K562 (cell line): ENCODE measurements around the gene DENND5B. TPM values are rescaled to one million over a fixed set of nuclear protein-coding genes. Genes with fewer than 3 reads are reported as not detected.

ENCODE experiments used
- ATAC-seq: fragments of 200-7000 bp; cut with Tn5 transposase; 3 replicates; pipeline ENCODE4 v1.9.1; 2020; ENCODE audit warnings: moderate library complexity
- BruUV-seq: library from RNA; stranded (reverse); fragments of 400-500 nt; replicated peaks from 2 replicates; lab custom pipeline; 2021; lab: Mats Ljungman, UMichigan
- CTCF ChIA-PET: fragments of 300-600 bp; formaldehyde crosslinking; extraction: SDS; loops from one replicate; lab custom pipeline; 2021; ENCODE audit warnings: low intra/inter-chr PET ratio; lab: Yijun Ruan, JAX
- POLR2A ChIA-PET: fragments of 300-600, 350-650 bp; sonication (Branson Sonifier 250); formaldehyde crosslinking; extraction: SDS; loops from one replicate; lab custom pipeline; 2021; ENCODE audit warnings: antibody characterized with exemption, inconsistent platforms; lab: Yijun Ruan, JAX
- DNase-seq, 4 experiments: peaks; one replicate each; pipeline versions ENCODE4 v3.0.0 to v3.0.0-alpha.2; 2011 to 2018; ENCODE audit warnings: low spot score in 3 of 4, mixed read lengths in 3 of 4; ENCODE audit errors: extremely low read depth in 1 of 4
- FAIRE-seq: peaks from 2 replicates; lab custom pipeline; 2011; peaks lifted over from hg19 to GRCh38; lab: Jason Lieb, UNC
- H2AFZ ChIP-seq: 2 replicates; pipeline ENCODE4 v1.6.0; 2011; ENCODE audit warnings: low read depth, low read length, control low read depth, inconsistent platforms
- H3K27ac ChIP-seq: fragments of 200-600 bp; 3 replicates; pipeline ENCODE4 v1.8.0; 2011; ENCODE audit warnings: low read depth, mild to moderate bottlenecking, control low read depth, inconsistent platforms, low read length, moderate library complexity, mixed read lengths; ENCODE audit errors: extremely low read depth
- H3K27me3 ChIP-seq, 2 experiments: fragments of 300-600 bp in 1 of 2; 2 replicates in 1 of 2; 3 replicates in 1 of 2; pipeline versions ENCODE4 v1.6.0 to v1.8.0; 2011; ENCODE audit warnings: inconsistent platforms in 2 of 2, low read length in 2 of 2, mild to moderate bottlenecking in 1 of 2, mixed read lengths in 1 of 2, moderate library complexity in 1 of 2; ENCODE audit not compliant: control insufficient read depth in 2 of 2, insufficient read depth in 2 of 2
- H3K36me3 ChIP-seq: fragments of 300-600 bp; 3 replicates; pipeline ENCODE4 v1.8.0; 2011; ENCODE audit warnings: mild to moderate bottlenecking, low read length, inconsistent platforms; ENCODE audit not compliant: control insufficient read depth, insufficient read depth
- H3K4me1 ChIP-seq, 2 experiments: fragments of 200-600 bp in 1 of 2; replicated peaks in 1 of 2; 2 replicates in 1 of 2; 3 replicates in 1 of 2; pipeline versions ENCODE4 v1.5.1 to v1.8.0; 2011; ENCODE audit warnings: inconsistent platforms in 2 of 2, low read length in 2 of 2, mild to moderate bottlenecking in 1 of 2, mixed read lengths in 1 of 2, moderate library complexity in 1 of 2; ENCODE audit not compliant: control insufficient read depth in 2 of 2, insufficient read depth in 2 of 2
- H3K4me2 ChIP-seq: 2 replicates; pipeline ENCODE4 v1.6.1; 2011; ENCODE audit warnings: low read length, control low read depth, inconsistent platforms, mixed read lengths; ENCODE audit not compliant: insufficient read depth
- H3K4me3 ChIP-seq: fragments of 200-600 bp; sonication (generic), shearing (Covaris generic); 2 replicates; pipeline ENCODE4 v1.5.1; 2016; ENCODE audit warnings: control low read depth, inconsistent platforms
- H3K79me2 ChIP-seq: fragments of 200-600 bp; 3 replicates; pipeline ENCODE4 v1.8.0; 2011; ENCODE audit warnings: low read length, inconsistent platforms; ENCODE audit not compliant: control insufficient read depth, insufficient read depth
- H3K9ac ChIP-seq, 2 experiments: 2 replicates each; pipeline versions ENCODE4 v1.6.0 to v1.6.1; 2011; ENCODE audit warnings: low read depth in 2 of 2, low read length in 2 of 2, control low read depth in 1 of 2, inconsistent platforms in 1 of 2, mild to moderate bottlenecking in 1 of 2, mixed read lengths in 1 of 2; ENCODE audit not compliant: insufficient read depth in 1 of 2
- H3K9me1 ChIP-seq: one replicate; pipeline ENCODE4 v1.6.0; 2011; ENCODE audit warnings: inconsistent platforms, mild to moderate bottlenecking, low read length, moderate library complexity; ENCODE audit not compliant: control insufficient read depth, insufficient read depth
- H3K9me3 ChIP-seq: replicated peaks from 2 replicates; pipeline ENCODE4 v1.5.1; 2011; ENCODE audit warnings: low read depth, low read length, inconsistent platforms; ENCODE audit not compliant: control insufficient read depth, insufficient read depth
- H4K20me1 ChIP-seq: replicated peaks from 2 replicates; pipeline ENCODE4 v1.6.1; 2011; ENCODE audit warnings: low read length, inconsistent platforms, mixed read lengths; ENCODE audit not compliant: control insufficient read depth, insufficient read depth
- ATF4 ChIP-seq: fragments of 450-650 bp; formaldehyde crosslinking; IDR thresholded peaks from 2 replicates; pipeline ENCODE4 v1.4.0; 2022; ENCODE audit warnings: mild to moderate bottlenecking, moderate library complexity
- CREBBP ChIP-seq: IDR thresholded peaks from one replicate; pipeline ENCODE4 v1.6.1; 2012; ENCODE audit warnings: low read depth, mild to moderate bottlenecking, control low read depth, inconsistent platforms, low read length
- HDAC2 ChIP-seq: fragments of 450-650 bp; IDR thresholded peaks from 2 replicates; pipeline ENCODE4 v1.6.1; 2016; ENCODE audit warnings: mild to moderate bottlenecking
- KLF6 ChIP-seq: fragments of 250-450 bp; sonication (Bioruptor Pico); IDR thresholded peaks from 2 replicates; pipeline ENCODE4 v1.4.0; 2020; ENCODE audit warnings: mild to moderate bottlenecking, moderate library complexity, borderline replicate concordance
- NFYB ChIP-seq: IDR thresholded peaks from 2 replicates; pipeline ENCODE4 v1.6.1; 2011; ENCODE audit warnings: mild to moderate bottlenecking, moderate library complexity; ENCODE audit not compliant: insufficient read length; ENCODE audit errors: extremely low read depth
- SMAD1 ChIP-seq: fragments of 150-350 bp; IDR thresholded peaks from 2 replicates; pipeline ENCODE4 v1.6.1; 2014; ENCODE audit warnings: low read length, low read depth; ENCODE audit not compliant: partially characterized antibody
- TAF9B ChIP-seq: fragments of 450-650 bp; IDR thresholded peaks from 2 replicates; pipeline ENCODE4 v1.6.1; 2018; ENCODE audit warnings: mild to moderate bottlenecking; ENCODE audit not compliant: partially characterized antibody
- ZFP1 ChIP-seq: fragments of 450-650 bp; formaldehyde crosslinking; IDR thresholded peaks from 2 replicates; pipeline ENCODE4 v1.4.0; 2020; ENCODE audit warnings: mild to moderate bottlenecking, mixed read lengths
- ZMIZ1 ChIP-seq, 2 experiments: fragments of 150-350 bp in 1 of 2; IDR thresholded peaks; 2 replicates each; pipeline ENCODE4 v1.6.1; 2012 to 2016; ENCODE audit warnings: low read depth in 2 of 2, low read length in 2 of 2, mild to moderate bottlenecking in 1 of 2, moderate library complexity in 1 of 2
- ZNF174 ChIP-seq: fragments of 250-450 bp; sonication (Bioruptor Pico); IDR thresholded peaks from 2 replicates; pipeline ENCODE4 v1.4.0; 2020; ENCODE audit warnings: mild to moderate bottlenecking
- ZNF644 ChIP-seq: fragments of 200-800 bp; sonication (Bioruptor generic); IDR thresholded peaks from 2 replicates; pipeline ENCODE4 v1.6.1; 2016; ENCODE audit warnings: low read depth, missing genetic modification characterization, missing compliant biosample characterization
- in situ Hi-C: fragments of 300-500 bp; cut with MboI; formaldehyde crosslinking; loops from 4 replicates; pipeline ENCODE4 v1.15.0; 2018; ENCODE audit warnings: inconsistent platforms, mixed read lengths
- intact Hi-C: fragments of 100-400 bp; cut with micrococcal nuclease; formaldehyde crosslinking; loops from 2 replicates; pipeline ENCODE4 v1.14.2; 2022
- polyA plus RNA-seq, 8 experiments: library from polyadenylated mRNA; depleted of rRNA in 4 of 8; stranded (reverse) in 5 of 8; unstranded in 3 of 8; fragments of >200 nt; fragmentation: Nextera tagmentation in 2 of 8; fragmentation: Illumina TruSeq in 1 of 8; extraction: Ambion mirVana in 2 of 8; extraction: Trizol in 1 of 8; gene quantifications; 2 replicates each; pipeline versions ENCODE4 v1.2.1 to v1.2.3, GENCODE V29; 2011 to 2014; ENCODE audit warnings: inconsistent platforms in 1 of 8, missing spikeins in 1 of 8
- total RNA-seq, 7 experiments: library from RNA; depleted of rRNA in 6 of 7; stranded (reverse); fragments of >200 nt in 6 of 7; fragmentation: Illumina TruSeq in 2 of 7; extraction: Trizol in 2 of 7; gene quantifications; 2 replicates each; pipeline versions ENCODE4 v1.2.1 to v1.2.3, GENCODE V29; 2011 to 2021; ENCODE audit warnings: low replicate concordance in 1 of 7
- TF ChIP-seq, protein P1 (sequence below): fragments of 450-650 bp; IDR thresholded peaks from 2 replicates; pipeline ENCODE4 v1.6.1; 2014; ENCODE audit warnings: low read depth, mild to moderate bottlenecking, moderate library complexity, borderline replicate concordance
- TF ChIP-seq, protein P2 (sequence below): sonication (generic); formaldehyde crosslinking; IDR thresholded peaks from 2 replicates; pipeline ENCODE4 v1.8.0; 2022; ENCODE audit warnings: mild to moderate bottlenecking, missing genetic modification reagents, borderline replicate concordance

The DENND5B gene
- total and polyA plus RNA-seq, 9 of the 15 experiments (the other 6 are each of a cell fraction or from before 2014, with no cell fraction given), result 0.99 to 6.0 (median 3.6) TPM

DNA sequence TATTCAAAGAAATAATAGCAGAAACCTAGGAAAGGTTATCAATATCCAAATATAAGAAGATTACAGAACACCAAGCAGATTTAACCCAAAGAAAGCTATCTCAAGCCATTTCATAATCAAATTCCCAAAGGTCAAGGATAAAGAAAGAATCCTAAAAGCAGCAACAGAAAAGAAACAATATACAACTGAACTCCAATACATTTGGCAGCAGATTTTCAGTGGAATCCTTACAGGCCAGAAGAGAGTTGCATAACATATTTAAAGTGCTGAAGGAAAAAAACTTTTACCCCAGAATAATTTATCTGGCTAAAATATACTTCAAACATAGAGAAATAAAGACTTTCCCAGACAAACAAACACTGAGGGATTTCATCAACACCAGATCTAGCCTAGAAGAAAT is 54.3 kb downstream of the DENND5B start:
- POLR2A ChIA-PET, result no interaction called here
- Histone ChIP-seq H4K20me1 (no peaks in the 10 kb centered on the region), H3K9me3 (no peaks in the 10 kb centered on the region), H3K4me2 (no peak overlapping the region), H3K36me3 (no peaks in the 10 kb centered on the region), H3K27ac (no peak overlapping the region), H3K9me1 (no peaks in the 10 kb centered on the region), H3K27me3 (no peaks in the 10 kb centered on the region), H2AFZ (no peak overlapping the region), H3K4me3 (no peak overlapping the region), H3K4me1 (no peaks in the 10 kb centered on the region), H3K79me2 (no peaks in the 10 kb centered on the region), H3K9ac (no peak overlapping the region)
- intact Hi-C loops, result loop anchor here (10.0 kb wide), 1 partner anchor 98 kb away; no protein-coding TSS in a partner anchor
- no peak for ATAC-seq
- in situ Hi-C loops, result no loop called here
- FAIRE-seq, result no peak
- CTCF ChIA-PET, result no interaction called here
- no TSS peak for BruUV-seq
- DNase-seq, result no peak
- TF ChIP-seq ZMIZ1 (IDR thresholded peaks at IDR 0.05; ENCODE audit: low read depth in 2 of 2, low read length in 2 of 2) (no peak), SMAD1 (no peak), KLF6 (CRISPR knock-in tag) (no peak), TAF9B (no peak), ZNF644 (tag) (no peak), NFYB (no peak), ZFP1 (no peak), ZNF174 (CRISPR knock-in tag) (no peak), HDAC2 (no peak), ATF4 (no peak), CREBBP (no peak)
- TF ChIP-seq, protein P1, sequence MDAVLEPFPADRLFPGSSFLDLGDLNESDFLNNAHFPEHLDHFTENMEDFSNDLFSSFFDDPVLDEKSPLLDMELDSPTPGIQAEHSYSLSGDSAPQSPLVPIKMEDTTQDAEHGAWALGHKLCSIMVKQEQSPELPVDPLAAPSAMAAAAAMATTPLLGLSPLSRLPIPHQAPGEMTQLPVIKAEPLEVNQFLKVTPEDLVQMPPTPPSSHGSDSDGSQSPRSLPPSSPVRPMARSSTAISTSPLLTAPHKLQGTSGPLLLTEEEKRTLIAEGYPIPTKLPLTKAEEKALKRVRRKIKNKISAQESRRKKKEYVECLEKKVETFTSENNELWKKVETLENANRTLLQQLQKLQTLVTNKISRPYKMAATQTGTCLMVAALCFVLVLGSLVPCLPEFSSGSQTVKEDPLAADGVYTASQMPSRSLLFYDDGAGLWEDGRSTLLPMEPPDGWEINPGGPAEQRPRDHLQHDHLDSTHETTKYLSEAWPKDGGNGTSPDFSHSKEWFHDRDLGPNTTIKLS, result no peak
- TF ChIP-seq, protein P2, sequence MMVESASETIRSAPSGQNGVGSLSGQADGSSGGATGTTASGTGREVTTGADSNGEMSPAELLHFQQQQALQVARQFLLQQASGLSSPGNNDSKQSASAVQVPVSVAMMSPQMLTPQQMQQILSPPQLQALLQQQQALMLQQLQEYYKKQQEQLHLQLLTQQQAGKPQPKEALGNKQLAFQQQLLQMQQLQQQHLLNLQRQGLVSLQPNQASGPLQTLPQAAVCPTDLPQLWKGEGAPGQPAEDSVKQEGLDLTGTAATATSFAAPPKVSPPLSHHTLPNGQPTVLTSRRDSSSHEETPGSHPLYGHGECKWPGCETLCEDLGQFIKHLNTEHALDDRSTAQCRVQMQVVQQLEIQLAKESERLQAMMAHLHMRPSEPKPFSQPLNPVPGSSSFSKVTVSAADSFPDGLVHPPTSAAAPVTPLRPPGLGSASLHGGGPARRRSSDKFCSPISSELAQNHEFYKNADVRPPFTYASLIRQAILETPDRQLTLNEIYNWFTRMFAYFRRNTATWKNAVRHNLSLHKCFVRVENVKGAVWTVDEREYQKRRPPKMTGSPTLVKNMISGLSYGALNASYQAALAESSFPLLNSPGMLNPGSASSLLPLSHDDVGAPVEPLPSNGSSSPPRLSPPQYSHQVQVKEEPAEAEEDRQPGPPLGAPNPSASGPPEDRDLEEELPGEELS (CRISPR knock-in tag), result no peak
